Measurements from ENCODE around the gene GNA15.
"Not testable (repeated sequence)": the region's sequence is repeated elsewhere in the genome, so short reads cannot be mapped to it uniquely, and the experiment has no call there.

The GNA15 gene

DNA sequence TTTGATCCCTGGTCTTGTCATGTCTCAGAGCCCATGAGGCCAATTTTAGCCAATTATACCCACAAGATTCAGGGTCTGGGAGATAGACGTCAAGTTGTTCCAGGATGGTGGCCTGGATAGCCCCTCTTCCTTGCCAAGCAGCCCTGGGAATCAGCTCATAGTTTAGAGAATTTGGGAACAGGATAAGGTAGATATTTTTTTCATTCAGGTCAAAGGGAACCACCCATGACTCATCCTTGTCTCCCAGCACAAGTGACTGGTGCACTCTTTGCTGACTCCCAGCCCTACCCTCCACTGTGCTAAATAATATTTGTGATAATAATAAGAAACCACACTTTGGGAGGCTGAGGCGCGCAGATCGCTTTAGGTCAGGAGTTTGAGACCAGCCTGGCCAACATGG, 25.6 kb downstream of the GNA15 start:
- TF ChIP-seq, protein P1, sequence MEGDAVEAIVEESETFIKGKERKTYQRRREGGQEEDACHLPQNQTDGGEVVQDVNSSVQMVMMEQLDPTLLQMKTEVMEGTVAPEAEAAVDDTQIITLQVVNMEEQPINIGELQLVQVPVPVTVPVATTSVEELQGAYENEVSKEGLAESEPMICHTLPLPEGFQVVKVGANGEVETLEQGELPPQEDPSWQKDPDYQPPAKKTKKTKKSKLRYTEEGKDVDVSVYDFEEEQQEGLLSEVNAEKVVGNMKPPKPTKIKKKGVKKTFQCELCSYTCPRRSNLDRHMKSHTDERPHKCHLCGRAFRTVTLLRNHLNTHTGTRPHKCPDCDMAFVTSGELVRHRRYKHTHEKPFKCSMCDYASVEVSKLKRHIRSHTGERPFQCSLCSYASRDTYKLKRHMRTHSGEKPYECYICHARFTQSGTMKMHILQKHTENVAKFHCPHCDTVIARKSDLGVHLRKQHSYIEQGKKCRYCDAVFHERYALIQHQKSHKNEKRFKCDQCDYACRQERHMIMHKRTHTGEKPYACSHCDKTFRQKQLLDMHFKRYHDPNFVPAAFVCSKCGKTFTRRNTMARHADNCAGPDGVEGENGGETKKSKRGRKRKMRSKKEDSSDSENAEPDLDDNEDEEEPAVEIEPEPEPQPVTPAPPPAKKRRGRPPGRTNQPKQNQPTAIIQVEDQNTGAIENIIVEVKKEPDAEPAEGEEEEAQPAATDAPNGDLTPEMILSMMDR (IDR thresholded peaks at IDR 0.05; ENCODE audit: borderline replicate concordance, control extremely low read depth, extremely low read depth, insufficient read depth, missing control alignments) = no peak
- DNase-seq (ENCODE audit: low spot score) = no peak
- in situ Hi-C loops (cut with MboI; ENCODE audit: low sequenced_read_pairs, unreplicated experiment) = no loop called here

DNA sequence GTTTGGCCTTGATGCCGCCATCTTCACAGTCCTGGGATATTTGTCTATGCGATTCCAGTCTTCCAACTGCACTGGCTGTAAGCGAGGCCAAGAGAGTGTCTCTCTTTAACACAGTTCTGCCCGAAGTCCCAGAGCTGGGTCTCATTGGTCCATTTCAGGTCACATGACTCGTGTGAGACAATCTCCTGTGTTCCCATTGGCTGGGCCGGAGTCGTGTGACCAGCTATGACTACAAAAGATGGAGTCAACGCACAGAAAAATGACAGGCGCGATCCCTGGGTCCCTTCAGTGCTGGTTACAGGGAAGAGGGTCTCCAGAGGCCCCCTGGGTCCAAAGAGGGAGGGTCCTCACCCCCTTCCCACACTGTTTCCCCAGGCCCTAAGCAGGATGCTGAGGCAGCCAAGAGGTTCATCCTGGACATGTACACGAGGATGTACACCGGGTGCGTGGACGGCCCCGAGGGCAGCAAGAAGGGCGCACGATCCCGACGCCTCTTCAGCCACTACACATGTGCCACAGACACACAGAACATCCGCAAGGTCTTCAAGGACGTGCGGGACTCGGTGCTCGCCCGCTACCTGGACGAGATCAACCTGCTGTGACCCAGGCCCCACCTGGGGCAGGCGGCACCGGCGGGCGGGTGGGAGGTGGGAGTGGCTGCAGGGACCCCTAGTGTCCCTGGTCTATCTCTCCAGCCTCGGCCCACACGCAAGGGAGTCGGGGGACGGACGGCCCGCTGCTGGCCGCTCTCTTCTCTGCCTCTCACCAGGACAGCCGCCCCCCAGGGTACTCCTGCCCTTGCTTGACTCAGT, 26.8 kb downstream of the GNA15 start:
- TF ChIP-seq, protein P1 (IDR thresholded peaks at IDR 0.05; ENCODE audit: borderline replicate concordance, control extremely low read depth, extremely low read depth, insufficient read depth, missing control alignments) = no peak
- no peak for DNase-seq (ENCODE audit: low spot score)
- in situ Hi-C loops (cut with MboI; ENCODE audit: low sequenced_read_pairs, unreplicated experiment) = no loop called here

DNA sequence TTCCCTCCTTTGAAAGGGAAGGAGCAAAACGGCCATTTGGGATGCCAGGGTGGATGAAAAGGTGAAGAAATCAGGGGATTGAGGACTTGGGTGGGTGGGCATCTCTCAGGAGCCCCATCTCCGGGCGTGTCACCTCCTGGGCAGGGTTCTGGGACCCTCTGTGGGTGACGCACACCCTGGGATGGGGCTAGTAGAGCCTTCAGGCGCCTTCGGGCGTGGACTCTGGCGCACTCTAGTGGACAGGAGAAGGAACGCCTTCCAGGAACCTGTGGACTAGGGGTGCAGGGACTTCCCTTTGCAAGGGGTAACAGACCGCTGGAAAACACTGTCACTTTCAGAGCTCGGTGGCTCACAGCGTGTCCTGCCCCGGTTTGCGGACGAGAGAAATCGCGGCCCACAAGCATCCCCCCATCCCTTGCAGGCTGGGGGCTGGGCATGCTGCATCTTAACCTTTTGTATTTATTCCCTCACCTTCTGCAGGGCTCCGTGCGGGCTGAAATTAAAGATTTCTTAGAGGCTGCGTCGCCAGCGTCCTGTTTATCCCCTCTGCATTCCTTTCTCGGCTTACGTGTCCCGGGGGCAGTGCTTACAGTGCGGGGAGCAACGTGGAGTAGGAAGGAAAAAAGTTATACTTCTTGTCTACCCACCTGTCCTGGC, 27.5 kb downstream of the GNA15 start:
- in situ Hi-C loops (cut with MboI; ENCODE audit: low sequenced_read_pairs, unreplicated experiment) = no loop called here
- TF ChIP-seq, protein P1 (IDR thresholded peaks at IDR 0.05; ENCODE audit: borderline replicate concordance, control extremely low read depth, extremely low read depth, insufficient read depth, missing control alignments) = peak; percentile 96
- DNase-seq (ENCODE audit: low spot score) = peak; percentile 91

DNA sequence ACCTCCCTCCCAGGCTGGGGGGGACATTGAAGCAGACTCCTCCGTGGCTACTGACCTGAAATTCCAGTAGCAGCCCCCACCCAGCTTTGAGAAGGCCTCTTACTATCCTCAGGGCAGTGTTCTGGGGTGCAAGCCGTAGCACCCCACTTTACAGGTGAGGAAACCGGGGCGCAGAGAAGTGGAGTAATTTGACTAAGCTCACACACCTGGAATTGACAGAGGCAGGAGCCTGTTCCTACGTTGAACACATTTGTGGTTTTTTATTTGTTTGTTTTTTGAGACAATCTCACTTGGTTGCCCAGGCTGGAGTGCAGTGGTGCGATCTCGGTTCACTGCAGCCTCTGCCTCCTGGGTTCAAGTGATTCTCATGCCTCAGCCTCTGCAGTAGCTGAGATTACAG, 28.1 kb downstream of the GNA15 start:
- DNase-seq (ENCODE audit: low spot score) = no peak

DNA sequence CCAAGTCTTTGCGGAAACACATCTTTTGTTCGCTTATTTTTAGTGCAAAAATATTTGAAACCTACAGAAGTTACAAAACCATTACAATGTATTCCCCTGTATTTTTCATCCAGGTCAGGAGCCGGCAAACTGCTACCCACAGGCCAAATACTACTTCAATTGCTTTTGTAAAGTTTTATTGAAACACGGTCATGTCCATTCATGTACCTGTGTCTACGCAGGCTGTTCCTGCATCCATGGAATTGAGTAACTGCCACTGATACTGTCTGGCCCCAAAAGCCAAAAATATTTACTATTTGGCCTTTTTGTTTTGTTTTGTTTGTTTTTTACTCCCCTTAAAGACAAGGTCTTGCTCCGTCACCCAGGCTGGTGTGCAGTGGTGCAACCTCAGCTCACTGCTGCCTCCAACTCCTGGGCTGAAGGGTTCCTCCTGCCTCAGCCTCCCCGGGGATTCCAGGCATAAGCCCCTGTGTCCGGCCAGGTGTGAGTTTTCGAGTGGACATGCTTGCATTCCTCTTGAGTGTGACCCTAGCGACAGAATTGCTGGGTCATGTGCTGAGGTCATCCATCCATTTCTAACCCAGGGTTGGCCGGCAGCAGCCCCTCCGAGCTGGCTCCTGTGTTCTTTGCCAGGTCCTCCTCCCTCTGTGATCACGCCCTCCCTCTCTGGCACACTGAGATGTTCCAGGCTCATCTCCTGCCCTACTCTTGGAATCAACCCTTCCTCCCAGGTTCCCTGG, 31.9 kb downstream of the GNA15 start:
- DNase-seq (ENCODE audit: low spot score) = no peak
- in situ Hi-C loops (cut with MboI; ENCODE audit: low sequenced_read_pairs, unreplicated experiment) = no loop called here
- TF ChIP-seq, protein P1 (IDR thresholded peaks at IDR 0.05; ENCODE audit: borderline replicate concordance, control extremely low read depth, extremely low read depth, insufficient read depth, missing control alignments) = no peak

More for the DNA sequence above, 28.1 kb downstream of the GNA15 start:
- in situ Hi-C loops (cut with MboI; ENCODE audit: low sequenced_read_pairs, unreplicated experiment) = no loop called here
- TF ChIP-seq, protein P1 (IDR thresholded peaks at IDR 0.05; ENCODE audit: borderline replicate concordance, control extremely low read depth, extremely low read depth, insufficient read depth, missing control alignments) = no peak

DNA sequence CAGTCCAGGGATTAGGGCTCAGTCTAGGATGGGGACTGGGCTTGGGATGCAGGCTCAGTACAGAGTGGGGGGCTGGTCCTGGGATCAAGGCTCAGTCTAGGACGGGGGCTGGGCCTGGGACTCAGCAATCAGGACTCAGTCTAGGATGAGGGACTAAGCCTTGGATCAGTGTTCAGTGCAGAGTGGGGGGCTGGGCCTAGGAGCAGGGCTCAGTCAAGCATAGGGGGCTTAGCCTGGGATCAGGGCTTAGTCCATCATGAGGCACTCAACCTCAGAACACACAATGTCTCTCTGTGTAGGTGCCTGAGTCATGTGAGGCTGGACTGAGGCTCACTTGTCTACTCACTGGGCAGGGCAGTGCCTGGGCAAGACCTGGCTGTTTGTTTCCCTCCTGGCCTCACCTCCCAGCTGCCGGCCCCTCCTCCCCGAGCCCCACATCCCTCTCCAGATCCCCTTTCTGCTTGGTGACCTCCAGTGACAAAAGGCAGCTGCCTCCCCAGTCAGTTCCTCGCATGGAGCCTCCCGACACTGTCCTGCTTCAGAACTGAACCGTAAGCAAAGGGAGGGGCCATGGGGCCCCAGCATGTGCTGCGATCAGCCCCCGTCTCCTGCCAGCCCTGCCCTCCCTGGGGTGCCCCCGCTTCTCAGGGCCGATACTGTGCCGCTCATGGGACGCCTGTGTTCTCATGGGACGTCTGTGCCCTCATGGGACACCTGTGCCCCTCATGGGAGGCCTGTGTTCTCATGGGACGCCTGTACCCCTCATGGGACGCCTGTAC, 36.2 kb downstream of the GNA15 start:
- in situ Hi-C loops (cut with MboI; ENCODE audit: low sequenced_read_pairs, unreplicated experiment) = no loop called here
- no peak for DNase-seq (ENCODE audit: low spot score)
- TF ChIP-seq, protein P1 (IDR thresholded peaks at IDR 0.05; ENCODE audit: borderline replicate concordance, control extremely low read depth, extremely low read depth, insufficient read depth, missing control alignments) = no peak

DNA sequence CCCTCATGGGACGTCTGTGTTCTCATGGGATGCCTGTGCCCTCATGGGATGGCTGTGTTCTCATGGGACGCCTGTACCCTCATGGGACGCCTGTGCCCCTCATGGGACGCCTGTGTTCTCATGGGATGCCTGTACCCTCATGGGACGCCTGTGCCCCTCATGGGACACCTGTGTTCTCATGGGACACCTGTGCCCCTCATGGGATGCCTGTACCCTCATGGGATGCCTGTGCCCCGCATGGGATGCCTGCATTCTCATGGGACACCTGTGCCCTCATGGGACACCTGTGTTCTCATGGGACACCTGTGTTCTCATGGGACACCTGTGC, 36.8 kb downstream of the GNA15 start:
- DNase-seq (ENCODE audit: low spot score); in situ Hi-C loops (cut with MboI; ENCODE audit: low sequenced_read_pairs, unreplicated experiment): not testable (repeated sequence)
